ENCODE measurements around the gene NOP14.
"Not testable (repeated sequence)": the region's sequence is repeated elsewhere in the genome, so short reads cannot be mapped to it uniquely, and the experiment has no call there.

NOP14 gene

DNA sequence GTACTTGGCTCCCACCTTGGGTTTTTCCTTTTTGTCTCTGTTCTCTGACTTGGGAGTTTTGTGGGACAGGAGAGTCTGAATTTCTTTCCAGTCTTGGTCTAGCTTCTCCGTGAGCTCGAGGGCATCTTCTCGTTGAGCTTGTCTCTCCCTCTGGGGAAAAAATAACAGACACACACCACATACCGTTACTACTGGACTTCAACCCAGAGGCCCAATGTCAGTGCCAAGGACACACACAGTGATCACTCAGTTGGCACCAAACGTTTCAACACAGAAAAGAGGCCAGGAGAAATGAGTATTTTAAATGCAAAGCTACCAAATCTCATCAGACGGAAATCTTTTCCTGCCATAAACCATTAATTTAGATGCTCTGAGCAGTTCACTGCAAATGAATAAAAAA is 9.7 kb downstream of the NOP14 start:
- no peak for DNase-seq (ENCODE audit: low read depth)
- no peak for TF ChIP-seq CTCF (IDR thresholded peaks at IDR 0.05; ENCODE audit: low read depth, low read length, missing control alignments)
- H3K4me3 ChIP-seq (ENCODE audit: low read depth, low read length): no peak overlapping the region

- H3K4me3 ChIP-seq (ENCODE audit: low read depth, low read length): no peak overlapping the region
- no peak for TF ChIP-seq CTCF (IDR thresholded peaks at IDR 0.05; ENCODE audit: low read depth, low read length, missing control alignments)
- no peak for DNase-seq (ENCODE audit: low read depth)
Observed at GRCh38 chr4:2950221-2950989, 12.8 kb downstream of the NOP14 start.

- no peak overlapping the region for H3K4me3 ChIP-seq (ENCODE audit: low read depth, low read length)
- DNase-seq (ENCODE audit: low read depth): no peak
- no peak for TF ChIP-seq CTCF (IDR thresholded peaks at IDR 0.05; ENCODE audit: low read depth, low read length, missing control alignments)
Observed at GRCh38 chr4:2949782-2950125, 13.5 kb downstream of the NOP14 start.

DNA sequence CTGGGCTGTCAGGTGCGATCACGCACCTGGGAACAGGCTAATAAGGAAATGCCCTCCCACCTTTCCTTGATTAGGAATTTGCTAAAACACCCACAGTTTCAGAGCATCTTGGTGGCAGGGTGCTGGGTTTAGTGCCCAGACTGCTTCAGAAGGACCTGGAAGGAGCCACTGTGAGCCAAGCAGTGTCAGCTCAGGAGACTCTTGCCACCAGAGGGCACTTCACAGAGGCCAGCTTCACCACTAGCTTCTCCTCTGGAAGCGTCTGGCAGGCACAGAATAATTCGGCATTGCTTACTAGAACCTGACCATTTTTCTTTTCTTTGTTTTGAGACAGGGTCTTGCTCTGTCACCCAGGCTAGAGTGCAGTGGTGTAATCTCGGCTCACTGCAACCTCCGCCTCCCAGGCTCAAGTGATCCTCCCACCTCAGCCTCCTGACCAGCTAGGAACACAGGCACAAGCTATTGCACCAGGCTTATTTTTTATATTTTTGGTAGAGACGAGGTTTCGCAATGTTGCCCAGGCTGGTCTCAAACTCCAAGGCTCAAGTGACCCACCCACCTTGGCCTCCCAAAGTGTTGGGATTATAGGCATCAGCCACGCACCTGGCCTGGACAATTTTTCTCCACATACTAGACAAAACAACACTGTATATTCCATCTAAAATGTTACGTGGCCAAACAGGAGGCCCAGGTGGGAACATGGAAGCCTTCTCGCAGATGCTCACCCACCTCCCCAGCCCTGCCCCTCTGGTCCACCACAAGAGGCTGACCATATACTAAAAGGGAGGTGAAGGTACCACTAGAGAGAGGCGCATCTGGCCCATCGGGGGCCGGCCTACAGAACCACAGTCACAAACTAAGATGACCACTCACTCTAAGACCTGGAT is 14.1 kb downstream of the NOP14 start:
- TF ChIP-seq CTCF (IDR thresholded peaks at IDR 0.05; ENCODE audit: low read depth, low read length, missing control alignments): peak; percentile 64
- no peak for DNase-seq (ENCODE audit: low read depth)
- no peak overlapping the region for H3K4me3 ChIP-seq (ENCODE audit: low read depth, low read length)

DNA sequence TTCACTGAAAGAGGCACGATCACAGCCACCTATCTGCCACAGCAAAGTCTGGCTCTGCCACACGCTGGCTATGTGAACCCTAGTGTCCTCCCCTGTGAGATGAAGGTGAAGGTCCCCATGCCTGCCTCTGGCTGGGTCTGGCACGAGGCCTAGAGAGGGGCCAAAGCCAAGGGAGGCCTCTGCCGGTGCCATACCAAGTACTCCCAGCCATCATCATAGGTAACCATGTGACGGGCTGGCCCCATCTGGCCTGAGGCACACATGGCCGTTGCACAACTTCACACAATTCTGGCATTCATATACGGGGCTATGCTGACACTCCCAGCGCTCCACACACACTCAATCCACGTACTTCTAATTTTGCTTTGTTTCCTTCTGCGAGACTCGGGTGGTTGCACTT is 15.3 kb downstream of the NOP14 start:
- DNase-seq (ENCODE audit: low read depth): no peak
- H3K4me3 ChIP-seq (ENCODE audit: low read depth, low read length): no peak overlapping the region
- no peak for TF ChIP-seq CTCF (IDR thresholded peaks at IDR 0.05; ENCODE audit: low read depth, low read length, missing control alignments)

GRCh38 chr4:2946812-2947600 is 16.2 kb downstream of the NOP14 start:
- H3K4me3 ChIP-seq (ENCODE audit: low read depth, low read length): no peak overlapping the region
- no peak for DNase-seq (ENCODE audit: low read depth)
- TF ChIP-seq CTCF (IDR thresholded peaks at IDR 0.05; ENCODE audit: low read depth, low read length, missing control alignments): no peak

GRCh38 chr4:2945619-2946604 is 17.3 kb downstream of the NOP14 start:
- H3K4me3 ChIP-seq (ENCODE audit: low read depth, low read length); DNase-seq (ENCODE audit: low read depth): not testable (repeated sequence)
